K562 (cell line): ENCODE results near the gene RRAGD.

Experiments used
- ATF7 ChIP-seq: fragments of 450-650 bp; IDR thresholded peaks from 2 replicates; pipeline ENCODE4 v1.7.1; 2014; ENCODE audit warnings: mild to moderate bottlenecking, moderate library complexity
- CEBPB ChIP-seq: fragments of 450-650 bp; IDR thresholded peaks from 2 replicates; pipeline ENCODE4 v1.6.1; 2016; ENCODE audit warnings: missing genetic modification characterization, missing compliant biosample characterization
- FOS ChIP-seq: IDR thresholded peaks from 3 replicates; pipeline ENCODE4 v1.6.1; 2011; ENCODE audit not compliant: insufficient read length; ENCODE audit errors: extremely low read depth
- FOXA3 ChIP-seq, 2 experiments: fragments of 450-650 bp in 1 of 2; sonication (generic) in 1 of 2; formaldehyde crosslinking; IDR thresholded peaks in 1 of 2; conservative IDR thresholded peaks in 1 of 2; 2 replicates each; pipeline versions ENCODE4 v1.4.0 to v1.8.0; 2020 to 2022; ENCODE audit warnings: mild to moderate bottlenecking in 2 of 2, missing genetic modification reagents in 1 of 2
- NCOA4 ChIP-seq: fragments of 450-650 bp; IDR thresholded peaks from 2 replicates; pipeline ENCODE4 v1.6.1; 2018; ENCODE audit warnings: mild to moderate bottlenecking; ENCODE audit not compliant: partially characterized antibody
- POLR2AphosphoS5 ChIP-seq: IDR thresholded peaks from 2 replicates; pipeline ENCODE4 v1.6.1; 2011; ENCODE audit warnings: mild to moderate bottlenecking, low read depth, low read length, moderate library complexity; ENCODE audit not compliant: control insufficient read depth, insufficient read depth
- SMAD4 ChIP-seq: fragments of 250-450 bp; sonication (Bioruptor Pico); conservative IDR thresholded peaks from 2 replicates; pipeline ENCODE4 v1.8.0; 2021; ENCODE audit warnings: inconsistent platforms, mild to moderate bottlenecking, moderate library complexity
- SMARCA5 ChIP-seq: fragments of 450-650 bp; IDR thresholded peaks from 2 replicates; pipeline ENCODE4 v1.6.1; 2016
- ZFPM2 ChIP-seq: fragments of 250-450 bp; sonication (Bioruptor Pico); IDR thresholded peaks from 2 replicates; pipeline ENCODE4 v1.5.1; 2022; ENCODE audit warnings: mild to moderate bottlenecking
- ZNF12 ChIP-seq: sonication (generic); formaldehyde crosslinking; IDR thresholded peaks from 2 replicates; pipeline ENCODE4 v1.4.0; 2020; ENCODE audit warnings: mild to moderate bottlenecking, missing genetic modification reagents
- TF ChIP-seq, protein P1 (sequence below): sonication (generic); formaldehyde crosslinking; IDR thresholded peaks from 2 replicates; pipeline ENCODE4 v1.8.1; 2023; ENCODE audit warnings: mild to moderate bottlenecking, missing genetic modification reagents
- TF ChIP-seq, protein P2 (sequence below): fragments of 250-450 bp; sonication (Bioruptor Pico); IDR thresholded peaks from 2 replicates; pipeline ENCODE4 v1.5.0; 2020; ENCODE audit warnings: mild to moderate bottlenecking
- TF ChIP-seq, protein P3 (sequence below): fragments of 450-650 bp; conservative IDR thresholded peaks from 2 replicates; pipeline ENCODE4 v1.6.1; 2016; ENCODE audit warnings: missing genetic modification characterization, low read depth, mild to moderate bottlenecking, missing compliant biosample characterization, moderate library complexity

DNA sequence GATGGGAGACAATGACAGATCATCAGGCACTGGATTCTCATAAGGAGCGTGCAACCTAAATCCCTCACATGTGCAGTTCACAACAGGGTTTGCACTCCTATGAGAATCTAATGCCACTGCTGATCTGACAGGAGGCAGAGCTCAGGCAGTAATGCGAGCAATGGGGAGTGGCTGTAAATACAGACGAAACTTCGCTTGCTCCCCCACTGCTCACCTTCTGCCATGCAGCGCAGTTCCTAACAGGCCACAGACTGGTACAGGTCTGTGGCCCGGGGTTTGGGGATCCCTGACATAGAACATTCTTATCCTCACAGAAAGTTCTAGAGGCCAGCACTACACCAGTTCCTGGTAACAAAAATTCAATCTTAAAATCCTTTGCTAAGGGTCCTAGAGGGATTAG, 23.2 kb downstream of the RRAGD start:
- TF ChIP-seq, protein P1, sequence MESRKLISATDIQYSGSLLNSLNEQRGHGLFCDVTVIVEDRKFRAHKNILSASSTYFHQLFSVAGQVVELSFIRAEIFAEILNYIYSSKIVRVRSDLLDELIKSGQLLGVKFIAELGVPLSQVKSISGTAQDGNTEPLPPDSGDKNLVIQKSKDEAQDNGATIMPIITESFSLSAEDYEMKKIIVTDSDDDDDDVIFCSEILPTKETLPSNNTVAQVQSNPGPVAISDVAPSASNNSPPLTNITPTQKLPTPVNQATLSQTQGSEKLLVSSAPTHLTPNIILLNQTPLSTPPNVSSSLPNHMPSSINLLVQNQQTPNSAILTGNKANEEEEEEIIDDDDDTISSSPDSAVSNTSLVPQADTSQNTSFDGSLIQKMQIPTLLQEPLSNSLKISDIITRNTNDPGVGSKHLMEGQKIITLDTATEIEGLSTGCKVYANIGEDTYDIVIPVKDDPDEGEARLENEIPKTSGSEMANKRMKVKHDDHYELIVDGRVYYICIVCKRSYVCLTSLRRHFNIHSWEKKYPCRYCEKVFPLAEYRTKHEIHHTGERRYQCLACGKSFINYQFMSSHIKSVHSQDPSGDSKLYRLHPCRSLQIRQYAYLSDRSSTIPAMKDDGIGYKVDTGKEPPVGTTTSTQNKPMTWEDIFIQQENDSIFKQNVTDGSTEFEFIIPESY (CRISPR knock-in tag): no peak
- TF ChIP-seq FOXA3 (CRISPR knock-in tag; conservative IDR thresholded peaks at IDR 0.05 in 1 of 2, IDR thresholded peaks at IDR 0.05 in 1 of 2) (no peak), FOS (no peak), POLR2AphosphoS5 (no peak), CEBPB (no peak), ATF7 (no peak), SMARCA5 (no peak), ZNF12 (CRISPR knock-in tag) (no peak), SMAD4 (no peak), ZFPM2 (CRISPR knock-in tag) (no peak), NCOA4 (no peak)
- TF ChIP-seq, protein P2, sequence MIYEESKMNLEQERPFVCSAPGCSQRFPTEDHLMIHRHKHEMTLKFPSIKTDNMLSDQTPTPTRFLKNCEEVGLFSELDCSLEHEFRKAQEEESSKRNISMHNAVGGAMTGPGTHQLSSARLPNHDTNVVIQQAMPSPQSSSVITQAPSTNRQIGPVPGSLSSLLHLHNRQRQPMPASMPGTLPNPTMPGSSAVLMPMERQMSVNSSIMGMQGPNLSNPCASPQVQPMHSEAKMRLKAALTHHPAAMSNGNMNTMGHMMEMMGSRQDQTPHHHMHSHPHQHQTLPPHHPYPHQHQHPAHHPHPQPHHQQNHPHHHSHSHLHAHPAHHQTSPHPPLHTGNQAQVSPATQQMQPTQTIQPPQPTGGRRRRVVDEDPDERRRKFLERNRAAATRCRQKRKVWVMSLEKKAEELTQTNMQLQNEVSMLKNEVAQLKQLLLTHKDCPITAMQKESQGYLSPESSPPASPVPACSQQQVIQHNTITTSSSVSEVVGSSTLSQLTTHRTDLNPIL (CRISPR knock-in tag): no peak
- TF ChIP-seq, protein P3, sequence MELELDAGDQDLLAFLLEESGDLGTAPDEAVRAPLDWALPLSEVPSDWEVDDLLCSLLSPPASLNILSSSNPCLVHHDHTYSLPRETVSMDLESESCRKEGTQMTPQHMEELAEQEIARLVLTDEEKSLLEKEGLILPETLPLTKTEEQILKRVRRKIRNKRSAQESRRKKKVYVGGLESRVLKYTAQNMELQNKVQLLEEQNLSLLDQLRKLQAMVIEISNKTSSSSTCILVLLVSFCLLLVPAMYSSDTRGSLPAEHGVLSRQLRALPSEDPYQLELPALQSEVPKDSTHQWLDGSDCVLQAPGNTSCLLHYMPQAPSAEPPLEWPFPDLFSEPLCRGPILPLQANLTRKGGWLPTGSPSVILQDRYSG (tag): no peak
